ENCODE data around the gene COL4A2. TPM values are rescaled to one million over a fixed set of nuclear protein-coding genes. Genes with fewer than 3 reads are reported as not detected.

Gene COL4A2
- total RNA-seq, 1 experiment from 2014 or later, result 74.5 TPM

GRCh38 chr13:110458594-110459365 lies 151.7 kb downstream of the COL4A2 start:
- Histone ChIP-seq H3K4me2 (ENCODE audit: low read length) (no peak overlapping the region), H3K9ac (ENCODE audit: low read length) (no peak overlapping the region), H3K79me2 (ENCODE audit: low read length) (no peaks in the 10 kb centered on the region), H2AFZ (ENCODE audit: low read length) (no peak overlapping the region), H3K4me1 (ENCODE audit: insufficient read depth, low read length) (peaks cover 4% of the 10 kb centered on the region; the same call in 1 of the 2 replicates), H4K20me1 (ENCODE audit: low read length) (no peaks in the 10 kb centered on the region), H3K9me2 (replicated peaks; ENCODE audit: low read length) (no peaks in the 10 kb centered on the region), H3F3A (ENCODE audit: low read length, unreplicated experiment) (no peaks in the 10 kb centered on the region), H3K9me3 (ENCODE audit: low read length) (no peaks in the 10 kb centered on the region), H3K4me3 (ENCODE audit: low read length) (no peak overlapping the region), H3K27ac (ENCODE audit: low read length) (no peak overlapping the region), H3K27me3 (ENCODE audit: low read length) (no peaks in the 10 kb centered on the region), H3K36me3 (ENCODE audit: low read depth, low read length) (no peaks in the 10 kb centered on the region)
- ChIA-PET POLR2A (ENCODE audit: unreplicated experiment) (no interaction called here), CTCF (no interaction called here)
- BruUV-seq (replicated peaks), result no TSS peak
- DNase-seq, result no peak
- TF ChIP-seq EZH2phosphoT487 (IDR thresholded peaks at IDR 0.05; ENCODE audit: borderline replicate concordance, low read length), result no peak
- intact Hi-C loops (cut with micrococcal nuclease), result loop anchor here (5.0 kb wide), 4 partner anchors 44 to 359 kb away; partner anchors contain the start of gene RAB20
- ATAC-seq, result no peak

DNA sequence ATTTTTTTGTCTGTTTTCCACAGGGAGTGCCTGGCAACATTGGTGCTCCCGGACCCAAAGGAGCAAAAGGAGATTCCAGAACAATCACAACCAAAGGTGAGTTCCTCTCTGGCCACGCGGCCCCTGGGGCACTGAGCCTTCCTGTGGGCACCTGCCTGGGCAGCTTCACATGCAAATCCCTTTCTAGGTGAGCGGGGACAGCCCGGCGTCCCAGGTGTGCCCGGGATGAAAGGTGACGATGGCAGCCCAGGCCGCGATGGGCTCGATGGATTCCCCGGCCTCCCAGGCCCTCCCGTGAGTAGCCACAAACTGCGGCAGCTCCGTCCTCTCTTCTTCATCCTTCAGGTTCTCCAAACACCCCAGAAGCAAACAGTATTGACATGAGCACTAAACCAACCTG lies 155.0 kb downstream of the COL4A2 start:
- ChIA-PET POLR2A (ENCODE audit: unreplicated experiment) (no interaction called here), CTCF (no interaction called here)
- Histone ChIP-seq H3K27me3 (ENCODE audit: low read length) (no peaks in the 10 kb centered on the region), H3K4me1 (ENCODE audit: insufficient read depth, low read length) (no peaks in the 10 kb centered on the region), H3K36me3 (ENCODE audit: low read depth, low read length) (no peaks in the 10 kb centered on the region), H3K9me2 (replicated peaks; ENCODE audit: low read length) (no peaks in the 10 kb centered on the region), H3K27ac (ENCODE audit: low read length) (no peak overlapping the region), H3F3A (ENCODE audit: low read length, unreplicated experiment) (no peaks in the 10 kb centered on the region), H3K4me2 (ENCODE audit: low read length) (no peak overlapping the region), H3K79me2 (ENCODE audit: low read length) (no peaks in the 10 kb centered on the region), H3K4me3 (ENCODE audit: low read length) (no peak overlapping the region), H3K9me3 (ENCODE audit: low read length) (no peaks in the 10 kb centered on the region), H2AFZ (ENCODE audit: low read length) (no peak overlapping the region), H3K9ac (ENCODE audit: low read length) (no peak overlapping the region), H4K20me1 (ENCODE audit: low read length) (no peaks in the 10 kb centered on the region)
- ATAC-seq (no peak), DNase-seq (no peak)
- TF ChIP-seq CTCF (conservative IDR thresholded peaks at IDR 0.05; ENCODE audit: low read depth, low read length), result no peak
- TF ChIP-seq EZH2phosphoT487 (IDR thresholded peaks at IDR 0.05; ENCODE audit: borderline replicate concordance, low read length), result no peak
- TF ChIP-seq EZH2 (IDR thresholded peaks at IDR 0.05; ENCODE audit: low read length, unreplicated experiment), result no peak
- BruUV-seq (replicated peaks), result no TSS peak
- intact Hi-C loops (cut with micrococcal nuclease), result no loop called here

- H3K27ac ChIP-seq (ENCODE audit: low read length), result no peak overlapping the region
- ChIA-PET CTCF (no interaction called here), POLR2A (ENCODE audit: unreplicated experiment) (no interaction called here)
- intact Hi-C loops (cut with micrococcal nuclease), result no loop called here
- no peak overlapping the region for H3K4me3 ChIP-seq (ENCODE audit: low read length)
- H3F3A ChIP-seq (ENCODE audit: low read length, unreplicated experiment), result no peaks in the 10 kb centered on the region
- ATAC-seq (no peak), DNase-seq (no peak)
- no peaks in the 10 kb centered on the region for H3K79me2 ChIP-seq (ENCODE audit: low read length)
- no peaks in the 10 kb centered on the region for H3K9me3 ChIP-seq (ENCODE audit: low read length)
- H4K20me1 ChIP-seq (ENCODE audit: low read length), result no peaks in the 10 kb centered on the region
- H3K4me1 ChIP-seq (ENCODE audit: insufficient read depth, low read length), result no peaks in the 10 kb centered on the region
- no peak overlapping the region for H2AFZ ChIP-seq (ENCODE audit: low read length)
- no peak overlapping the region for H3K9ac ChIP-seq (ENCODE audit: low read length)
- no peak overlapping the region for H3K4me2 ChIP-seq (ENCODE audit: low read length)
- H3K9me2 ChIP-seq (replicated peaks; ENCODE audit: low read length), result no peaks in the 10 kb centered on the region
- H3K36me3 ChIP-seq (ENCODE audit: low read depth, low read length), result no peaks in the 10 kb centered on the region
- H3K27me3 ChIP-seq (ENCODE audit: low read length), result no peaks in the 10 kb centered on the region
- BruUV-seq (replicated peaks), result no TSS peak
- no peak for TF ChIP-seq CTCF (conservative IDR thresholded peaks at IDR 0.05; ENCODE audit: low read depth, low read length)
- TF ChIP-seq EZH2phosphoT487 (IDR thresholded peaks at IDR 0.05; ENCODE audit: borderline replicate concordance, low read length), result no peak
- no peak for TF ChIP-seq EZH2 (IDR thresholded peaks at IDR 0.05; ENCODE audit: low read length, unreplicated experiment)
These were observed 156.1 kb downstream of the COL4A2 start for GRCh38 chr13:110463156-110463555.
